NCI-H774 (cell line): Measurements from ENCODE around the gene SLC9A1.

Experiments
- DNase-seq: peaks from one replicate; lab custom pipeline; 2025; lab: John Stamatoyannopoulos, UW

The SLC9A1 gene

DNA sequence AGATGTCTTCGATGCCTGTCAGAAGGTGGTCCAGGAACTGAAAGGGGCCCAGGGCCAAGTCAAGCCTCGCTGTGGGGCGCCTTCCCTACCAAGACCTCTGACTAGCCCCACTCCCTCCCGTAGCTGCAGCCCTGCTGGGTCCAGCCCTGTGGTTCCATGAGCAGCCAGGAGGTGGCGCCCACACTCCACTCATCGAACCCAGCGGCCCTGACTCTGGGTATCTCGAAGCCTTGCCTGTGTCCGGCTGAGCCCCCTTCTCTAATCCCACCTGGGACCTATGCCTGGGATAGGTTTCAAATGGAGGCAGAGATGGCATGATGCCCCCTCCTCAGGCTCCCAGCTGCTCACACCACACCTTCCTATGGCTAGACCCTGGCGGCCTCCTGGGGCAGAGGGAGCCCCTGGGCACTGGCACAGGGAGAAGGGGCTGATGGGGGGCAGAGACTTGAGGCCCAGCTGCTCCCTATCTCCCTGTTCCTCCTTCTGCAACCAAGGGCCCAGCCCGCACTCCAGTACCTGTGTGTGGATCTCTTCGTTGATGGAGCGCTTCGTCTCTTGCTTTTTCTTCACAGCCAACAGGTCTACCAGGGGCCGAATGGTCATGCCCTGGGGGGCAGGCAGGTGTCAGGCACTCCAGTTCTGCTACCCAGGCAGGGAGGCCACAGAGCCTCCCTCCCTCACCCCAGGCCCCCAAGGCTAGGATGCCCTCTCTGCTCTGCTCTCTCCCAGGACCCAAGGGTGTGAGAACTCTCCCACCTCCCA lies 52.0 kb downstream of the SLC9A1 start:
- DNase-seq, result no peak

DNA sequence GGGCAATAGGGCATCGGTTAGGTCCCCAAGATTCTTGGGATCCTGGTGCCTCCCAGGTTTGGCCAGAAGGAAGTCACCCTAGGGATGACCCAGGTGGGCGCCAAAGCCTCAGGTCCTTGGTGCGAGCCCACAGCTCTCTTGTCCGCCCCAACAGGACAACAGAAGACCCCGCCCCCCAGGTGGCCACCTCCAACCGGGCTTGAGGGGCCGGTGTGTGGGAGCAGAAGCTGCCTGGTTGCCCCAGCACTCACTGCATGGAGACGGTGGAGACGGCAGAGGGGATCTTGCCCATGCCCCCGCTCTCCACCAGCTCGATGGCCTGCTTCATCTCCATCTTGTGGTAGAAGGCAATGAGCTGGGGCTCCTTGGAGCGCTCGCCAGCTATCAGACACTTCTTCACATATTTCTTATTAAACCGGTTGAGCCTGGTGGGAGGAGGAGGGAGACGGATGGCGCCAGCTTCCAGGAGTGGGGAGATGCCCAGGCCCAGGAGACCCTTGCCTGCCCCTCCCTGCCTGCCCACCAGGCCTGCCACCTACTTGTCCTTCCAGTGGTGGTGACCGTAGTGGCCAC lies 52.7 kb downstream of the SLC9A1 start:
- DNase-seq, result no peak

DNA sequence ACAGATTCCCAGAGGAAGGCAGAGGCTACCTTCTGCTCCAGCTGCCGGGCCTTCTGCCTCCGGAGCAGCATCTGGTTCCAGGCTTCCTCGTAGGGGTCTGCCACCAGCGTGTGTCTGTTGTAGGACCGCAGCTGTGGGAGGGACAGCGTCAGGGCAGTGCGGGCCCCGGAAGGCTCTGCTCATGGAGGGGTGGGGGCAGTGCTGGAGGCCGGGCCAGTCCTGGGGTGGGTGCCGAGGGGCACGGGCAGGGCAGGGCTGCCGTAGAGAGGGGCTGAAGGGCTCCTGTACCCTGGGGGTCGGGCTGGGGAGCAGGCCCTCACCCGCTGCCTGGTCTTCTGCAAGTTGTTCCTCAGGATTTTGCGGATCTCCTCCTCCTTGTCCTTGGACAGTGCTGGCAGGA lies 53.2 kb downstream of the SLC9A1 start:
- no peak for DNase-seq

DNA sequence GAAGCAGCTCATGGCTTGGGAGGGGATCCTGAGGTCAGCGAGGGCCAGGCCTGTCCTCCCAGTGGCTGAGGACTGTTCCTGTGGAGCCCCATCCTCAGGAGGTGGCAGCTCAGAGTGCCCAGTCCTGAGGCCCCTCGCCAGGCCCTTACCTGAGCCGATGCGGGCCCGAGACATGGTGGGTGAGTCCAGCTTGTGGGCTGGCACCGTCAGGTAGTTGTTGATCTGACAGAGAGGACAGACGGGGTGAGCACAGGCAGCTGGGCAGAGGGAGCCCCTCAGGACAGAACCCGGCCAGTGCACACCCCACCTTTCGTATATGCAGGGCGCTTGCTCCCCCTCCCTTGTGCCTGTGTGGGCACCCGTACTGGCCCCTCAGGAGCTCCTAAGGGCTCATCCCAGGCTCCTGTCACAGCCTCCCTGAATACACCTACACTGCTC lies 53.9 kb downstream of the SLC9A1 start:
- DNase-seq, result no peak

DNA sequence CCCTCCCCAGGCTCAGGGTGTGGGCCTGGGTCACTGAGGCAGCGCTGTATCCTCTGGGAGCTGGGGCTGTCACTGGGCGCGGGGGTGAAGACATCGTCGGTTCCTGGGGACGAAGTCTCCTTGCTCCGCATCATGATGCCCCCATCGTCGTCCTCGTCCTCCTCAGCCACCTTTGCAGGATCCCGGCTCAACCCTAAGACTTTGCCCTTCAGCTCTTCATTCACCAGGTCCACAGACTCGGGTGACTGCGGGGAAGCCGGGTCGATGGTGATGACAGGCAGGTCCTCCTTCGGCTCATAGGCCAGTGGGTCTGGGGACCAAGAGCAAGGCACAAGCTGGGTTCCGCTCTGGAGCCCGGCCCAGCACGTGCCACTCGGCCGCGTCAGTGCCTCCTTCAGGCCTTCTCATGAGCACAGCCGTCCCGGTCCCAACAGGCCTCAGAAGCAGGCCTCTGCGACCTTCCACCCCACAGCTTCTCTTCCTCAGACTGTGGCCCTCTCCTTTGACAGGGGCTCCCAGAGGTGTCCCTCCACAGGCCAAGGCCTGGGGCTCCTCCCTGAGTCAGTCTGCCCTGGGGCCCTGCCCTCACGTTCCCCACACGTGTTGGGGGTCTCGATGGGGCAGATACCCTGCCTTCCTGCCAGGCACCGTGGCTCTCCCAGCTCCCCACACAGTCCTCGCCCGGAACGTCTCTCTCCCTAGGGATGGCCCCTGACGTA lies 54.4 kb downstream of the SLC9A1 start:
- no peak for DNase-seq

DNA sequence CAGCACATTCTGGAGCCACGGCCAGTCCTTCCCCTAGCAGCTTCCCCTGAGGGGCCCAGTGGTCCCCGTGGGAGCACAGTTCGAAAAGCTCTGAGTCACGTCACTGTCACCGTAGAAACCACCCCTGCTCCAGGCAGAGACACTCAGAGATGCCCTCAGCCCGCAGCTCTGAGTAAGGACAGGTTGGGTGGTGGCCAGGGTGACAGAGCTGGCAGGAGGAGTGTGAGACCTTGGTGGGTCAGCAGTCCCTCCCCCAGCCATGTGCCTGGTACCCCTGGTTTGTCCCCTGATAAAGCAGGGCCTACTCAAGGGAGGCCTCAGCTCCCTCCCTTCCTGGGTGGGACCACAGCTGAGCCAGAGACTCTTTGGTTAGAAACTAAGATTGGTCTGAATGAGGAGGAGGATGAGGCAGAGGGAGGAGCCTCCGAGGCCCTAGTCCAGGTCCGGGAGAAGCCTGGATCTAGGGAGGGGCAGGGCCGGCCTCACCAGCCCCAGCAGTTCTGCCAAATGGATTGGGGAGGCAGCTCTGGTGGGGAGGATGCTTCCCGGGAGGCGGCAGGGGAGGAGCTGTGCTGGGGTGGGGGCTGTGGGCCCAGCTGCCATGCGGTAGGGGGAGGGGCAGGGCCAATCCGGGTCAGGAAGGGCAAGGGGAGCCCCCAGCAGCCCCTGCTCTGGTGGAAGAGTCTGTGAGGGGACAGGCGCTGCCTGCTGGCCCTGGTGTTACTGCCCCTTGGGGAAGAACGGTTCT lies 55.2 kb downstream of the SLC9A1 start:
- DNase-seq, result no peak

DNA sequence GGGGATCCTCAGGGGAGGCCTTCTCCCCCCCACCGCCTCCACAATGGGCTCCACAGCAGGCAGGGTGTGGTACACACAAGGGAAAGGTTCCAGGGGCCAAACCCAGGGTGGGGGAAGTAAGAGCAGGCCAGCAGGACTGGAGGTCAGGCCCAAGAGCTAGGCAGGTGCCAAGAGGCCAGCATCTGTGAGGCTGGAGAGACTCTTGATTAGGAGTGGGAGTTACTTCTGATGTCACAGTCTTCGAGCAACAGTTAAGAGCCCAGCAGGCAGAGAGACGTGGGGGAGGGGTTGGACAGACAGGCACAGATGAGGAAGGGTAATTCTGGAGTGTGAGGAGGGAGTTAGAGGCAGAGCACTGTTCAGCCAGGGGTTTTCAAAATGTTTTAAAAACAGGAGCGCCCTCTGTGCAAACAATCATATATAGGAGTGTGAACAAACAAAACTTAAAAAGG lies 55.8 kb downstream of the SLC9A1 start:
- DNase-seq, result no peak

DNA sequence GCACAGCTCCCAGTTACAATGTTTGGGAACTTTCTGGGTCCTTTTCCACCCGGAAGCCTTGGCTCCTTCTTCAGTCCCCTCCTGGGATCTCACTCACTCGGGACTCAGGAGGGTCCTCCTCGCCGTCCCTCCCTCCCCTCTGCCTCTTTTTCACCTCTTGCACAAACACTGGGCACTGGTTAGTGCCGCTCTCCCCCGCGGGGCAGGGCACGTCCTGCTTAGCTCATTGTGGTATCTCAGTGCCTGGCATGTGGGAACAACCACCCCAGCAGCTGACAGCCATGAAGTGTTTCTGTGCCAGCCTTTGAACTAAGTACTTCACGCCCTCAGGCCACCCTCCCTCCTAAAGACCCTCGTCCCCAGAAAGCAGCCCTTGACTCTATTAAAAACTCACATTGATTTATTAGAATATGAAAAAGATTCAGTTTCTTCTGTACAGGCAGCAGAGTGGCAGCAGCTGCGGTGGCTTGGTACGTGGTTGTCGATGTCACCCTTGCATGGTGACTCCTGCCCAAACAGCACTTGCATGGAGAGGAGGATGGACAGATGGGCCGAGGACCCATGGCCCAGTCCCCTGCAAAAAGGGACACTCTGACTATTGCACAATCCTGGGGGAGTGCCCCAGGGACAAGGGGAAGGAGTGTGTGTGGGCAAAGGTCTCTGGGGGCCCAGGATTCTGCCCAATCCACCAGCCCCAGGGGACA lies 56.3 kb downstream of the SLC9A1 start:
- DNase-seq, result no peak

DNA sequence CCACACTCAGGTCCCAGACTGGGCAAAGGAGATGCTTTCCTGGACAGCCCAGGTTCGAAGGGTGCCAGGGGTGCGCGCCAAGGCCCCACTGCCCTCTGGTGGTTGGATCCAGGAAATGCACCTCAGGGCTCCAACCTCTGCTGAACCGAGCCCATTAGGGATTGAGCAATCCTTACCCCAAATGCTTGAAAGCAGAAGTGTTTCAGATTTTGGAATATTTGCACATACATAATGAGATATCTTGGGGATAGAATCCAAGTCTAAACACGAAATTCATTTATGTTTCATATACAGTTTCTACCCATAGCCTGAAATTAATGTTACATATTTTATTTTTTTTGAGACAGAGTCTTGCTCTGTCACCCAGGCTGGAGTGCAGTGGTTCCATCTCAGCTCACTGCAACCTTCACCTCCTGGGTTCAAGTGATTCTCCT lies 57.4 kb downstream of the SLC9A1 start:
- peak; percentile 12 for DNase-seq

DNA sequence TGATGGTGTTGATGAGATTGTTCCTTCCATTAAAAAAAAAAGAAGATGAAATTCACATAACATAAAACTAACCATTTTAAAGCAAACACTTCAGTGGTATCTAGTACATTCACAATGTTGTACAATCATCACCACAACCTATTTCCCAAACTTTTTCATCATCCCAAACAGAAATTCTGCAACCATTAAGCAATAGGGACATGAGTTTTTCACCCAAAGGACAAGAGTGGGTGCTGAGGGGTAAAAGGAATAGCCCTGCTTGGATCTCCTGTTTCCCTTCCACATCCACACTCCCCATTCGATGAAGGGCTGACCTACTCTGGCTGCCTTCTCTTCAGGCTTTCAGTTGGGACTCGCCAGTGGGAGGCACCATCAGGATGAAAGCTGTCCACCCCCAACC lies 59.3 kb downstream of the SLC9A1 start:
- DNase-seq, result no peak

DNA sequence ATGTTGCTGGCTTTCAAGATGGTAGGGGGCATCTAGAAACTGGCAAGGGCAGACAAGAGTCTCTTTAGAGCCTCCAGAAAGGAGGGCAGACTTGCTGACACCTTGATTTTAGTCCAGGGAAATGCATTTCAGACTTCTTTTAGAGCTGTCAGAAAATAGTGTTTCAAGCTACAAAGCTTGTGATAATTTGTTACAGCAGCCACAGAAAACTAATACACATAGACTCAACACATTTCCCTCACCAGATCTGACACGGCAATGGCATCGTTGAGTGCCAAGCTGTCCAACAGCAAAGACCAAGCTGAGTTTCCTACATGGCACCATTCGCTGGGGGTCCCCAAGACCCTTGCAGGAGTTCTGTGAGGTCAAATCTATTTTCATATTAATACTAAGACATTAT lies 62.0 kb downstream of the SLC9A1 start:
- no peak for DNase-seq

DNA sequence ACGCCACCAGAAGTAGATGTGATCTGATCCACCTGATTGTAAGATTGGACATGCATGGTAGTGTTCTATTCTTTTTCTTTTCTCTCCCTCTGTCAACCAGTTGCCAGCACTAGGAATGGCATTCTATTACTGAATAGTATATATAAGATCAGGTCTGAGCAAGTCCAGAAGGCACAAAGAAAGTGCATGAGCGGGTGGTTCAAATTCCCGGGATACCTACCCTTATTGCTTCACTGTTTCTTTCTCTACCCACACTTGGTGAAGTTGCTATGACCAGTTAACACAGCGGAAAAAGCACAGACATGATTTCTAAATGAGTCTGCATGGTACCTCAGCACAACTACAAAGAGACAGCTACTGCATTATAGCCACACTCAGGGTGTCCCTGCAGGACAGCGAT lies 64.0 kb downstream of the SLC9A1 start:
- no peak for DNase-seq

DNA sequence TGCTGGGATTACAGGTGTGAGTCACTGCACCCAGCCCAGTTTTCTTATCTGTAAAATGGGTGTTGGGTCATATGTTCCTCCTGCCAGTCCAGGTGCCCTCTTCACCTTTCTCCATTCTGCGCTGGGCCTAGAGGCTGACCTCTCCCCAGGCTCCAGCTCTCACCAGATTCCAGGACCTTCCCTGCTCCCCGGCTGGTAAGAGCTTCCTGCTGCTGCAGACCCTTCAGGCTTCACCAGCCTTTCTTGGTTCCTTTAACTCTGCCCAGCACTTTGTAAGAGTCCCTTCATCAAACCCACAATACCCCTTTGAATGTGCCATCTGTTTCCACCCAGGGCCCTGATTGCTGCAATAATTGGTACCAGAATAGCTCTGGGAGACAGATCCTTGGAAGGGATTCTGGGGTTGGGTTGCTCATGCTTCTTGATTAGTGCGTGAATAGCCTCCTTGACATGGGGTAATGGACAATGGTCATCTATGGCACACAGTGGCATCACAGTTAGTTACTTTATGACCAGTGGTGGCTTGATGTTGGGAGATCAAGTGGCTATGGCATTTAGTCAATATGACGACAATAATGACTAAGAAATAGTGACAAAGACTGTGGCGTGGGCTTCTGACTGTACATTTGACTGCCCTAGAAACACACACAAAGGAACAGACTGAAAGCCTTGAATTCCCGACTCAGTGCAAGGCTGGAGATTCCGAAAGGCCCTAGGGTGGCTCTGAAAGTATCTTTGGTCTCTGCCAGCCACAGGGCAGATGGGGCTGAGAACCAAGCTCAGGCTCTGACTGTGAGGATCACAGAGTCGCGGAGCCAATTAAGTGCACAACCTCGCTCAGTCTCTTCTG lies 67.3 kb downstream of the SLC9A1 start:
- no peak for DNase-seq

DNA sequence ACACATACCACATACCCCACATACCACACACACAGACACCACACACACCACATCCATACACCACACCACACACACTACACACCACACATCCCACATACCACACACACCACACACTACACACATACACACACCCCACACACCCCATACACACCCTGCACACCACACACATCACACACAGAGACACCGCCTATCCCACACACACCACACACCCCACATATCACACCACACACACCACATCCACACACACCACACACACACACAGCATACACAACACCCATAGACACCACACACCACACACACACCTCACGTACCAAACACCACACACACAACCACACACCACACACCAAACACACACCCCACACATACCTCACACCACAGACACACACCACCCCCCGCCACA lies 68.3 kb downstream of the SLC9A1 start:
- no peak for DNase-seq

DNA sequence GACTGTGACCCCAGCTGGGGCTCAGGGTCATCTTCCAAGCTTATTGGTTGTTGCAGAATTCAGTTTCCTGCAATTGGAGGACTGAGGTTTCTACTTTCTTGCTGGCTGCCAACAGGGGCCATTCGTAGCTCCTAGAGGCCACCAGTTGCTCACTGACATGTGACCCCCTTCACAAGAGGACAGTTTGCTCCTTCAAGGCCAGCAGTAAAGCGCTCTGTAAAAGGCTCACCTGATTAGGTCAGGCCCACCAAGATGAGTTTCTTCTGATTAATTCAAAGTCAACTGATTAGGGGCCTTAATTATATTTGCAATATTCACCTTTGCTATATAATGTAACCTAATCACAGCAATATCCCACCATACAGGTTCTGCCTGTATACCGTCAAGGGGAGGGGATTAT lies 68.9 kb downstream of the SLC9A1 start:
- DNase-seq, result no peak

DNA sequence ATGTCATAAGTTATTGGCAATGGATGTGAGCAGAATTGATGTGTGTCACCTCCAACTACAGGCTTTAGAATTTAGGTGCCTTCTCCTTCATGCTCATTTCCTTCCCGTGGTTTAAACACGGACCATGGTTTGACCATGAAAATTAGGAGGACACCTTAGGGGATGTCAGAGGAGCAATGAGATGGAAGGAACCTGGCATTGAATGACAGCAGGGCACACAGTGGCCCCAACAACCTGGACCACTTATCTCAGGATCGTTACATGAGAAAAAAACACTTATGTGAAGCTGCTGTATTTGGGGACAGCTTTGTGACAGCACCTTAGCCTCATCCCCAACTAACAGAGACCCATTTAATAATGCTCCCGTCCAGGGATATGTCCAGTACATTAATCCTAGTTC lies 70.8 kb downstream of the SLC9A1 start:
- DNase-seq, result no peak

DNA sequence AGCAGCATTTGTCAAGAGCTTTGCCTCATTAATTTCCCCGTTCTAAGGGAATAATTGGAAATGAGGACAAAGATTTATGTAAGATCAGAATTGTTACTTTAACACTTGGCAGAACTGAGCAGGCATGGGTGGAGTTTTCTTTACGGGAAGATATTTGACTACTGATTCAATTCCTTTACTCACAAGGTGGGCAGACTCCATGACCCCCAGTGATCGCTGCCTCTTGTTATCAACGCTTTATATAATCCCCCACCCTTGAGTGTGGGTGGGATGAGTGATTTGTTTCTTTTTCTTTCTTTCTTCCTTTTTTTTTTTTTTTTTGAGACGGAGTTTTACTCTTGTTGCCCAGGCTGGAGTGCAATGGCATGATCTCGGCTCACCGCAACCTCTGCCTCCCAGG lies 77.0 kb downstream of the SLC9A1 start:
- no peak for DNase-seq

DNA sequence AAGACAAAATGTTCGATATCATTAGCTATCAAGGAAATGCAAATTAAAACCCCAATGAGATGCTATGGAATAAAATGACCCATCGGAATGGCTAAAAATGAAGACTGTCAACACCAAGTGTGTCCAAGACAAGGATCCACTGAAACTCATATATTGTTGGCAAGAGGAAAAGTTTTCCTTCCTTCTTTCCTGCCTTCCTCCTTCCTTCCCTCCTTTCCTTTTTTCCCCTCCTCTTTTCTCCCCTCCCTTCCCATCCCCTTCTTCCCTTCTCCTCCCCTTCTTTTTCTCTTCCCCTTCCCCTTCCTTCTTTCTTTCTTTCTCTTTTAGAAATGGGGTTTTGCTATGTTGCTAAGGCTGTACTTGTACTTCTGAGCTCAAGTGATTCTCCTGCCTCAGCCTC lies 78.1 kb downstream of the SLC9A1 start:
- no peak for DNase-seq

DNA sequence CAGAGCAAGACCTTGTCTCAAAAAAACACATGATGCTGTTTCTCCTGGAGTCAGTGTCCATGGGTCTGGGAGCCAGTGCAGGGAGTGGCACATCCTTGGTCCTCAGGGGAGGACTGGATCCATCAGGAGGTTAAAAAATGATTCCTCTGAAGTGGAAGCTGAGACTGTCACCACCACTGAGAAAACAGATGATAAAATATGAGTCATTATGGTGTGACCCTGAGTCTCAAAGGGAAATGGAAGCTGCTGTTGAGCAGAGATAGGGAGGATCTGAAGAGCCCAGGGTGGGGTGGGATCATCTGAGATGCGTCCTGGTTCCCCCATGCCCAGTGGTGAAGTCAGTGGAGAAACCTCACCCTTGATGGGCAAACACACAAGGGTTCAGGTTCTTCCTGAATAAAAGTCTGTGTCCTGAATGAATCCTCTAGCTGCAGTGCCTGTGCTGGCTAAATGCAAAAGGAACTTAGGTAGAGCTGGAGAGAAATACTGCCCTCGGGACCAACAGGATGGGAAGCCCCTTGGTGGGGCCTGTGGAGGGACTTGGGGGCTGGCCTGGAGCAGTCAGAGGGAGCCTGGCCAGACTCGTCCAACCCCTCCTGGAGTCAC lies 80.6 kb downstream of the SLC9A1 start:
- no peak for DNase-seq

DNA sequence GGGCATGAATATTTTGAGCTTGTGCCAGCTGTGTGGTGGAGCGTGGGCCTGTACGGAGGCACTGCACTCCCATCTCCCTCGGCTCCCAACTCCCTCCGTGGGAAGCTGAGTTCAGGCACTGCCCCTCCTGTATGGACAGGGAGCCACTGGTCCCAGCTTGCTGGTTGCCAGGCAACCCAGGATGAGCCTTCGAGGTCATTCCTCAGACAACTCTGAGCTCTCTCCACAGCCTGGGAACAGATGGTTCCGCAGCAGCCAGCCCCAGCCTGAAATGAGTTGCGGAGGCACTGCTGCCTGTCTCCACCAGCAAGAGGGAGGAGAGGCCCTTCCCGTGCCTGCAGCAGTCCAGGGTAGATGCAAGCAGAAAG lies 83.9 kb downstream of the SLC9A1 start:
- DNase-seq, result no peak
